WTC11 (cell line): ENCODE data around the gene SLC25A6. TPM values are rescaled to one million over a fixed set of nuclear protein-coding genes. Genes with fewer than 3 reads are reported as not detected.

Experiments used
- ATAC-seq: fragments of 200-7000 bp; cut with Tn5 transposase; 2 replicates; pipeline ENCODE4 v1.10.0; 2021; ENCODE audit warnings: mild to moderate bottlenecking, moderate library complexity
- Bru-seq: library from RNA; stranded (reverse); fragments of 400-500 nt; gene quantifications from one replicate; lab custom pipeline; 2021; lab: Mats Ljungman, UMichigan
- CTCF ChIA-PET: fragments of 300-600 bp; sonication (Branson Sonifier 250); formaldehyde crosslinking; loops from one replicate; lab custom pipeline; 2021; ENCODE audit warnings: antibody characterized with exemption; lab: Charles Lee
- POLR2A ChIA-PET: fragments of 350-600 bp; sonication (Branson Sonifier 250); formaldehyde crosslinking; loops from one replicate; lab custom pipeline; 2021; ENCODE audit warnings: antibody characterized with exemption; lab: Charles Lee
- DNase-seq: peaks from one replicate; pipeline ENCODE4 v3.0.0; 2021; ENCODE audit warnings: low spot score
- H3K27ac Mint-ChIP-seq: 2 replicates; pipeline ENCODE4 v1.8.0; 2021; ENCODE audit warnings: mixed read lengths
- H3K27me3 Mint-ChIP-seq: 2 replicates; pipeline ENCODE4 v1.8.0; 2021; ENCODE audit warnings: low read depth, mild to moderate bottlenecking, moderate library complexity, mixed read lengths
- H3K36me3 Mint-ChIP-seq: 2 replicates; pipeline ENCODE4 v1.8.0; 2021; ENCODE audit warnings: mixed read lengths
- H3K4me1 Mint-ChIP-seq: 2 replicates; pipeline ENCODE4 v1.8.0; 2022; ENCODE audit warnings: mixed read lengths
- H3K4me3 Mint-ChIP-seq: 2 replicates; pipeline ENCODE4 v1.8.0; 2021; ENCODE audit warnings: mild to moderate bottlenecking, moderate library complexity, mixed read lengths
- H3K9me3 Mint-ChIP-seq: 2 replicates; pipeline ENCODE4 v1.8.0; 2021; ENCODE audit warnings: mixed read lengths
- ATF1 ChIP-seq: sonication (generic); formaldehyde crosslinking; IDR thresholded peaks from 2 replicates; pipeline ENCODE4 v1.8.1; 2023; ENCODE audit warnings: mild to moderate bottlenecking, moderate library complexity, missing genetic modification reagents
- CREB1 ChIP-seq: sonication (generic); formaldehyde crosslinking; IDR thresholded peaks from 2 replicates; pipeline ENCODE4 v1.8.0; 2023; ENCODE audit warnings: mild to moderate bottlenecking, missing genetic modification reagents
- CREM ChIP-seq: sonication (generic); formaldehyde crosslinking; IDR thresholded peaks from 2 replicates; pipeline ENCODE4 v1.8.1; 2022; ENCODE audit warnings: mild to moderate bottlenecking, missing genetic modification reagents, moderate library complexity
- ESRRA ChIP-seq: sonication (generic); formaldehyde crosslinking; IDR thresholded peaks from 2 replicates; pipeline ENCODE4 v1.8.1; 2022; ENCODE audit warnings: mild to moderate bottlenecking, missing genetic modification reagents, borderline replicate concordance
- FOXP1 ChIP-seq: sonication (generic); formaldehyde crosslinking; IDR thresholded peaks from 2 replicates; pipeline ENCODE4 v1.8.0; 2022; ENCODE audit warnings: missing genetic modification reagents, mild to moderate bottlenecking, moderate library complexity, borderline replicate concordance
- NFATC4 ChIP-seq: fragments of 250-450 bp; sonication (Bioruptor Pico); IDR thresholded peaks from 2 replicates; pipeline ENCODE4 v1.9.0; 2021; ENCODE audit warnings: mild to moderate bottlenecking
- NR1H2 ChIP-seq: sonication (generic); formaldehyde crosslinking; IDR thresholded peaks from 2 replicates; pipeline ENCODE4 v1.9.0; 2021; ENCODE audit warnings: mild to moderate bottlenecking, moderate library complexity, missing genetic modification reagents
- NR3C1 ChIP-seq: sonication (generic); formaldehyde crosslinking; conservative IDR thresholded peaks from 2 replicates; pipeline ENCODE4 v1.8.1; 2023; ENCODE audit warnings: low read depth, mild to moderate bottlenecking, missing genetic modification reagents
- RELA ChIP-seq: sonication (generic); formaldehyde crosslinking; IDR thresholded peaks from 2 replicates; pipeline ENCODE4 v1.8.1; 2022; ENCODE audit warnings: missing genetic modification reagents, mild to moderate bottlenecking, borderline replicate concordance
- TEAD4 ChIP-seq: sonication (generic); formaldehyde crosslinking; IDR thresholded peaks from 2 replicates; pipeline ENCODE4 v1.8.0; 2022; ENCODE audit warnings: mild to moderate bottlenecking, missing genetic modification reagents
- TP53 ChIP-seq: sonication (generic); formaldehyde crosslinking; IDR thresholded peaks from 2 replicates; pipeline ENCODE4 v1.8.1; 2023; ENCODE audit warnings: mild to moderate bottlenecking, missing genetic modification reagents
- ZNF138 ChIP-seq: sonication (generic); formaldehyde crosslinking; conservative IDR thresholded peaks from 2 replicates; pipeline ENCODE4 v1.8.1; 2022; ENCODE audit warnings: mild to moderate bottlenecking, moderate library complexity, missing genetic modification reagents
- ZNF671 ChIP-seq: fragments of 250-450 bp; sonication (Bioruptor Pico); IDR thresholded peaks from 2 replicates; pipeline ENCODE4 v1.8.0; 2021; ENCODE audit warnings: mild to moderate bottlenecking
- long read RNA-seq, 3 experiments: library from RNA in 1 of 3; library from capped mRNA in 1 of 3; library from polyadenylated mRNA in 1 of 3; unstranded in 2 of 3; stranded (forward) in 1 of 3; transcript quantifications; one replicate each; pipeline ENCODE4 v2.0.0, GENCODE V29; 2021
- total RNA-seq: library from RNA; stranded (reverse); gene quantifications from 3 replicates; pipeline ENCODE4 v1.2.3, GENCODE V29; 2021
- TF ChIP-seq, protein P1 (sequence below): sonication (generic); formaldehyde crosslinking; IDR thresholded peaks from 2 replicates; pipeline ENCODE4 v1.8.0; 2023; ENCODE audit warnings: missing genetic modification reagents, mild to moderate bottlenecking, borderline replicate concordance
- TF ChIP-seq, protein P2 (sequence below): fragments of 250-450 bp; sonication (Bioruptor Pico); IDR thresholded peaks from 2 replicates; pipeline ENCODE4 v1.9.0; 2021; ENCODE audit warnings: mild to moderate bottlenecking, borderline replicate concordance
- TF ChIP-seq, protein P3 (sequence below): sonication (generic); formaldehyde crosslinking; IDR thresholded peaks from 2 replicates; pipeline ENCODE4 v1.8.0; 2022; ENCODE audit warnings: mild to moderate bottlenecking, missing genetic modification reagents
- TF ChIP-seq, protein P4 (sequence below): fragments of 250-450 bp; sonication (Bioruptor Pico); IDR thresholded peaks from 2 replicates; pipeline ENCODE4 v1.9.0; 2021; ENCODE audit warnings: mild to moderate bottlenecking
- TF ChIP-seq, protein P5 (sequence below): sonication (generic); formaldehyde crosslinking; IDR thresholded peaks from 2 replicates; pipeline ENCODE4 v1.8.1; 2023; ENCODE audit warnings: mild to moderate bottlenecking, missing genetic modification reagents, moderate library complexity
- TF ChIP-seq, protein P6 (sequence below): sonication (generic); formaldehyde crosslinking; IDR thresholded peaks from 2 replicates; pipeline ENCODE4 v1.8.1; 2023; ENCODE audit warnings: mild to moderate bottlenecking, missing genetic modification reagents
- TF ChIP-seq, protein P7 (sequence below): sonication (generic); formaldehyde crosslinking; IDR thresholded peaks from 2 replicates; pipeline ENCODE4 v1.8.0; 2023; ENCODE audit warnings: missing genetic modification reagents

SLC25A6 gene
- 627 to 722 TPM (median 720 TPM) in 3 replicates for total RNA-seq
- percentile 96 among the genes with signal in this experiment for Bru-seq, nascent RNA
- long read RNA-seq, experiment 1, transcript SLC25A6-201 (4 exons, 2,062 nt), result major isoform, 1,746 of 1,841 reads
- long read RNA-seq, experiment 1, partial matches to known transcripts, result 46 of 1,841 reads
- long read RNA-seq, experiment 1, other reads (novel, unspliced or antisense), result 49 of 1,841 reads
- long read RNA-seq, experiment 2, transcript SLC25A6-201 (4 exons, 2,062 nt), result major isoform, 1,313 of 1,629 reads
- long read RNA-seq, experiment 2, partial matches to known transcripts, result 175 of 1,629 reads
- long read RNA-seq, experiment 2, other reads (novel, unspliced or antisense), result 141 of 1,629 reads
- long read RNA-seq, experiment 3, transcript SLC25A6-201 (4 exons, 2,062 nt), result major isoform, 1,893 of 2,006 reads
- long read RNA-seq, experiment 3, partial matches to known transcripts, result 46 of 2,006 reads
- long read RNA-seq, experiment 3, other reads (novel, unspliced or antisense), result 67 of 2,006 reads

DNA sequence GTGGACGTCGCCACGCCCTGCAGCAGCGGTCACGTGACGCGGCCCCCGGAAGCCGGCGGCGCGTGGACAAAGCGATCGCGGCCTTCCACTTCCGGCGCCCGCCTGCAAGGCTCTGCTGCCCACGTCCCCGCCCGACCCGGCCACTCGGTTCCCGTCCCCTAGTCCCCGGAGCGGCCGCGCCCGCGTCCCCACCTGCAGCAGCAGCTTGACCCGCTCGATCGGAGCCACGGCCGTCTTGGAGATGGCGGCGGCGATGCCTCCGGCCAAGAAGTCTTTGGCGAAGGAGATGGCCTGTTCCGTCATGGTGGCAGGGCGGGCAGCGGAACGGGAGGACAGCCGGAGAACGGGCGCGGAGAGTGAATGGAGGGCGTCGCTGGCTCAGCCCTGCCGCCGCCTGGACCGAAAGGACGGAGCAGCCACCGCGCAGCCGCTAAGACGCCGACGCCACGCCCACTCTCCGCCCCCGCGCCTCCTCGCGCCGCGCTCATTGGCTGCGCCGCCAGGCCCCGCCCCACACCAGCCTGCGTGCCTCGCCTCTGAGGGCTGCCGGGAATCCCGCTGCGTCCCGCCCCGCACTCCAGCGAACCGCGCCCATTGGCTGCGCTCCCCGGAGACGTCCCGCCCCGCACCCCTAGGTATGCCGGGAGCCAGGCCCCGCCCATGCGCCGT, at the start of gene SLC25A6:
SLC25A6 (minus strand) TSS at position 407 of the 669 bp plus-strand sequence; CDS start at position 303, 104 bp downstream.
- DNase-seq, result peak; percentile 100
- ATAC-seq, result peak; percentile 94
- ChIA-PET POLR2A (no interaction called here), CTCF (no interaction called here)
- peak within 1 kb of the TSS; percentile 96 for H3K27ac Mint-ChIP-seq
- H3K4me3 Mint-ChIP-seq, result peak within 1 kb of the TSS; percentile 93
- H3K36me3 Mint-ChIP-seq, result peaks cover 57% of the 10 kb centered on the region
- no peaks in the 10 kb centered on the region for H3K9me3 Mint-ChIP-seq
- peaks cover 53% of the 10 kb centered on the region for H3K4me1 Mint-ChIP-seq
- H3K27me3 Mint-ChIP-seq, result no peaks in the 10 kb centered on the region
- TF ChIP-seq, protein P1, sequence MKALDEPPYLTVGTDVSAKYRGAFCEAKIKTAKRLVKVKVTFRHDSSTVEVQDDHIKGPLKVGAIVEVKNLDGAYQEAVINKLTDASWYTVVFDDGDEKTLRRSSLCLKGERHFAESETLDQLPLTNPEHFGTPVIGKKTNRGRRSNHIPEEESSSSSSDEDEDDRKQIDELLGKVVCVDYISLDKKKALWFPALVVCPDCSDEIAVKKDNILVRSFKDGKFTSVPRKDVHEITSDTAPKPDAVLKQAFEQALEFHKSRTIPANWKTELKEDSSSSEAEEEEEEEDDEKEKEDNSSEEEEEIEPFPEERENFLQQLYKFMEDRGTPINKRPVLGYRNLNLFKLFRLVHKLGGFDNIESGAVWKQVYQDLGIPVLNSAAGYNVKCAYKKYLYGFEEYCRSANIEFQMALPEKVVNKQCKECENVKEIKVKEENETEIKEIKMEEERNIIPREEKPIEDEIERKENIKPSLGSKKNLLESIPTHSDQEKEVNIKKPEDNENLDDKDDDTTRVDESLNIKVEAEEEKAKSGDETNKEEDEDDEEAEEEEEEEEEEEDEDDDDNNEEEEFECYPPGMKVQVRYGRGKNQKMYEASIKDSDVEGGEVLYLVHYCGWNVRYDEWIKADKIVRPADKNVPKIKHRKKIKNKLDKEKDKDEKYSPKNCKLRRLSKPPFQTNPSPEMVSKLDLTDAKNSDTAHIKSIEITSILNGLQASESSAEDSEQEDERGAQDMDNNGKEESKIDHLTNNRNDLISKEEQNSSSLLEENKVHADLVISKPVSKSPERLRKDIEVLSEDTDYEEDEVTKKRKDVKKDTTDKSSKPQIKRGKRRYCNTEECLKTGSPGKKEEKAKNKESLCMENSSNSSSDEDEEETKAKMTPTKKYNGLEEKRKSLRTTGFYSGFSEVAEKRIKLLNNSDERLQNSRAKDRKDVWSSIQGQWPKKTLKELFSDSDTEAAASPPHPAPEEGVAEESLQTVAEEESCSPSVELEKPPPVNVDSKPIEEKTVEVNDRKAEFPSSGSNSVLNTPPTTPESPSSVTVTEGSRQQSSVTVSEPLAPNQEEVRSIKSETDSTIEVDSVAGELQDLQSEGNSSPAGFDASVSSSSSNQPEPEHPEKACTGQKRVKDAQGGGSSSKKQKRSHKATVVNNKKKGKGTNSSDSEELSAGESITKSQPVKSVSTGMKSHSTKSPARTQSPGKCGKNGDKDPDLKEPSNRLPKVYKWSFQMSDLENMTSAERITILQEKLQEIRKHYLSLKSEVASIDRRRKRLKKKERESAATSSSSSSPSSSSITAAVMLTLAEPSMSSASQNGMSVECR (CRISPR knock-in tag), result peak; percentile 81
- TF ChIP-seq, protein P2, sequence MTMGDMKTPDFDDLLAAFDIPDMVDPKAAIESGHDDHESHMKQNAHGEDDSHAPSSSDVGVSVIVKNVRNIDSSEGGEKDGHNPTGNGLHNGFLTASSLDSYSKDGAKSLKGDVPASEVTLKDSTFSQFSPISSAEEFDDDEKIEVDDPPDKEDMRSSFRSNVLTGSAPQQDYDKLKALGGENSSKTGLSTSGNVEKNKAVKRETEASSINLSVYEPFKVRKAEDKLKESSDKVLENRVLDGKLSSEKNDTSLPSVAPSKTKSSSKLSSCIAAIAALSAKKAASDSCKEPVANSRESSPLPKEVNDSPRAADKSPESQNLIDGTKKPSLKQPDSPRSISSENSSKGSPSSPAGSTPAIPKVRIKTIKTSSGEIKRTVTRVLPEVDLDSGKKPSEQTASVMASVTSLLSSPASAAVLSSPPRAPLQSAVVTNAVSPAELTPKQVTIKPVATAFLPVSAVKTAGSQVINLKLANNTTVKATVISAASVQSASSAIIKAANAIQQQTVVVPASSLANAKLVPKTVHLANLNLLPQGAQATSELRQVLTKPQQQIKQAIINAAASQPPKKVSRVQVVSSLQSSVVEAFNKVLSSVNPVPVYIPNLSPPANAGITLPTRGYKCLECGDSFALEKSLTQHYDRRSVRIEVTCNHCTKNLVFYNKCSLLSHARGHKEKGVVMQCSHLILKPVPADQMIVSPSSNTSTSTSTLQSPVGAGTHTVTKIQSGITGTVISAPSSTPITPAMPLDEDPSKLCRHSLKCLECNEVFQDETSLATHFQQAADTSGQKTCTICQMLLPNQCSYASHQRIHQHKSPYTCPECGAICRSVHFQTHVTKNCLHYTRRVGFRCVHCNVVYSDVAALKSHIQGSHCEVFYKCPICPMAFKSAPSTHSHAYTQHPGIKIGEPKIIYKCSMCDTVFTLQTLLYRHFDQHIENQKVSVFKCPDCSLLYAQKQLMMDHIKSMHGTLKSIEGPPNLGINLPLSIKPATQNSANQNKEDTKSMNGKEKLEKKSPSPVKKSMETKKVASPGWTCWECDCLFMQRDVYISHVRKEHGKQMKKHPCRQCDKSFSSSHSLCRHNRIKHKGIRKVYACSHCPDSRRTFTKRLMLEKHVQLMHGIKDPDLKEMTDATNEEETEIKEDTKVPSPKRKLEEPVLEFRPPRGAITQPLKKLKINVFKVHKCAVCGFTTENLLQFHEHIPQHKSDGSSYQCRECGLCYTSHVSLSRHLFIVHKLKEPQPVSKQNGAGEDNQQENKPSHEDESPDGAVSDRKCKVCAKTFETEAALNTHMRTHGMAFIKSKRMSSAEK, result 0 out of 2 replicates have a peak, but pooled peaks have one; percentile 58
- peak; percentile 79; the same call in 1 of the 2 replicates for TF ChIP-seq FOXP1 (CRISPR knock-in tag)
- TF ChIP-seq, protein P3, sequence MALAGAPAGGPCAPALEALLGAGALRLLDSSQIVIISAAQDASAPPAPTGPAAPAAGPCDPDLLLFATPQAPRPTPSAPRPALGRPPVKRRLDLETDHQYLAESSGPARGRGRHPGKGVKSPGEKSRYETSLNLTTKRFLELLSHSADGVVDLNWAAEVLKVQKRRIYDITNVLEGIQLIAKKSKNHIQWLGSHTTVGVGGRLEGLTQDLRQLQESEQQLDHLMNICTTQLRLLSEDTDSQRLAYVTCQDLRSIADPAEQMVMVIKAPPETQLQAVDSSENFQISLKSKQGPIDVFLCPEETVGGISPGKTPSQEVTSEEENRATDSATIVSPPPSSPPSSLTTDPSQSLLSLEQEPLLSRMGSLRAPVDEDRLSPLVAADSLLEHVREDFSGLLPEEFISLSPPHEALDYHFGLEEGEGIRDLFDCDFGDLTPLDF (CRISPR knock-in tag), result no peak
- TF ChIP-seq, protein P4, sequence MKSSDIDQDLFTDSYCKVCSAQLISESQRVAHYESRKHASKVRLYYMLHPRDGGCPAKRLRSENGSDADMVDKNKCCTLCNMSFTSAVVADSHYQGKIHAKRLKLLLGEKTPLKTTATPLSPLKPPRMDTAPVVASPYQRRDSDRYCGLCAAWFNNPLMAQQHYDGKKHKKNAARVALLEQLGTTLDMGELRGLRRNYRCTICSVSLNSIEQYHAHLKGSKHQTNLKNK (CRISPR knock-in tag), result 0 out of 2 replicates have a peak, but pooled peaks have one; percentile 46
- no peak for TF ChIP-seq NR1H2
- no peak; the same call in 1 of the 2 replicates for TF ChIP-seq ZNF671 (CRISPR knock-in tag)
- TF ChIP-seq, protein P5, sequence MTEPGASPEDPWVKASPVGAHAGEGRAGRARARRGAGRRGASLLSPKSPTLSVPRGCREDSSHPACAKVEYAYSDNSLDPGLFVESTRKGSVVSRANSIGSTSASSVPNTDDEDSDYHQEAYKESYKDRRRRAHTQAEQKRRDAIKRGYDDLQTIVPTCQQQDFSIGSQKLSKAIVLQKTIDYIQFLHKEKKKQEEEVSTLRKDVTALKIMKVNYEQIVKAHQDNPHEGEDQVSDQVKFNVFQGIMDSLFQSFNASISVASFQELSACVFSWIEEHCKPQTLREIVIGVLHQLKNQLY, result 0 out of 2 replicates have a peak, but pooled peaks have one; percentile 56
- TF ChIP-seq, protein P6, sequence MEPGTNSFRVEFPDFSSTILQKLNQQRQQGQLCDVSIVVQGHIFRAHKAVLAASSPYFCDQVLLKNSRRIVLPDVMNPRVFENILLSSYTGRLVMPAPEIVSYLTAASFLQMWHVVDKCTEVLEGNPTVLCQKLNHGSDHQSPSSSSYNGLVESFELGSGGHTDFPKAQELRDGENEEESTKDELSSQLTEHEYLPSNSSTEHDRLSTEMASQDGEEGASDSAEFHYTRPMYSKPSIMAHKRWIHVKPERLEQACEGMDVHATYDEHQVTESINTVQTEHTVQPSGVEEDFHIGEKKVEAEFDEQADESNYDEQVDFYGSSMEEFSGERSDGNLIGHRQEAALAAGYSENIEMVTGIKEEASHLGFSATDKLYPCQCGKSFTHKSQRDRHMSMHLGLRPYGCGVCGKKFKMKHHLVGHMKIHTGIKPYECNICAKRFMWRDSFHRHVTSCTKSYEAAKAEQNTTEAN (CRISPR knock-in tag), result 0 out of 2 replicates have a peak, but pooled peaks have one; percentile 9
- 0 out of 2 replicates have a peak, but pooled peaks have one; percentile 42 for TF ChIP-seq ATF1 (CRISPR knock-in tag)
- TF ChIP-seq TEAD4 (CRISPR knock-in tag), result peak; percentile 13; the same call in 1 of the 2 replicates
- no peak; the same call in none of the 2 replicates for TF ChIP-seq CREB1 (CRISPR knock-in tag)
- no peak for TF ChIP-seq ZNF138 (CRISPR knock-in tag)
- peak; percentile 74 for TF ChIP-seq NR3C1
- no peak; the same call in 1 of the 2 replicates for TF ChIP-seq CREM (CRISPR knock-in tag)
- peak; percentile 78; the same call in 1 of the 2 replicates for TF ChIP-seq ESRRA (CRISPR knock-in tag)
- TF ChIP-seq, protein P7, sequence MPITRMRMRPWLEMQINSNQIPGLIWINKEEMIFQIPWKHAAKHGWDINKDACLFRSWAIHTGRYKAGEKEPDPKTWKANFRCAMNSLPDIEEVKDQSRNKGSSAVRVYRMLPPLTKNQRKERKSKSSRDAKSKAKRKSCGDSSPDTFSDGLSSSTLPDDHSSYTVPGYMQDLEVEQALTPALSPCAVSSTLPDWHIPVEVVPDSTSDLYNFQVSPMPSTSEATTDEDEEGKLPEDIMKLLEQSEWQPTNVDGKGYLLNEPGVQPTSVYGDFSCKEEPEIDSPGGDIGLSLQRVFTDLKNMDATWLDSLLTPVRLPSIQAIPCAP (CRISPR knock-in tag), result peak; percentile 74
- TF ChIP-seq TP53 (CRISPR knock-in tag), result no peak
- peak; percentile 89 for TF ChIP-seq RELA (CRISPR knock-in tag)
- peak; percentile 78 for TF ChIP-seq NFATC4 (CRISPR knock-in tag)
